HepG2 (cell line): Measurements from ENCODE around the gene ARHGAP26. TPM values are rescaled to one million over a fixed set of nuclear protein-coding genes. Genes with fewer than 3 reads are reported as not detected.
A peak's percentile ranks its signal among the peaks of the same experiment; 100 is the strongest.

ENCODE experiments used
- KAT8 ChIP-seq: IDR thresholded peaks from 2 replicates; pipeline ENCODE4 v1.6.1; 2016; ENCODE audit warnings: missing genetic modification reagents, missing compliant biosample characterization
- MIXL1 ChIP-seq: IDR thresholded peaks from 2 replicates; pipeline ENCODE4 v1.6.1; 2016
- MZF1 ChIP-seq: sonication (generic); formaldehyde crosslinking; IDR thresholded peaks from 2 replicates; pipeline ENCODE4 v1.8.1; 2023; ENCODE audit warnings: mild to moderate bottlenecking, missing genetic modification reagents, borderline replicate concordance
- RXRB ChIP-seq: IDR thresholded peaks from 2 replicates; pipeline ENCODE4 v1.6.1; 2016; ENCODE audit warnings: borderline replicate concordance, missing genetic modification reagents, missing compliant biosample characterization
- SOX5 ChIP-seq: IDR thresholded peaks from 2 replicates; pipeline ENCODE4 v1.6.1; 2016; ENCODE audit warnings: borderline replicate concordance
- ZBTB4 ChIP-seq: sonication (generic); formaldehyde crosslinking; IDR thresholded peaks from 2 replicates; pipeline ENCODE4 v1.4.0; 2020; ENCODE audit warnings: missing genetic modification reagents, mild to moderate bottlenecking, borderline replicate concordance
- ZBTB7A ChIP-seq: sonication (generic); formaldehyde crosslinking; IDR thresholded peaks from 2 replicates; pipeline ENCODE4 v1.8.0; 2022; ENCODE audit warnings: mild to moderate bottlenecking, missing genetic modification reagents
- ZFY ChIP-seq: sonication (generic); formaldehyde crosslinking; IDR thresholded peaks from 2 replicates; pipeline ENCODE4 v1.4.0; 2020; ENCODE audit warnings: missing genetic modification reagents
- ZNF644 ChIP-seq: IDR thresholded peaks from 2 replicates; pipeline ENCODE4 v1.6.1; 2016; ENCODE audit warnings: low read depth
- polyA plus RNA-seq, 8 experiments: library from polyadenylated mRNA; depleted of rRNA in 3 of 8; stranded (reverse) in 7 of 8; unstranded in 1 of 8; fragments of >200 nt; fragmentation: Illumina TruSeq in 4 of 8; extraction: Trizol in 4 of 8; gene quantifications; 2 replicates each; pipeline versions ENCODE4 v1.2.1 to v1.2.3, GENCODE V29; 2011 to 2016; ENCODE audit warnings: low read depth in 4 of 8, missing spikeins in 1 of 8, mixed read lengths in 1 of 8; ENCODE audit not compliant: insufficient read depth in 1 of 8
- total RNA-seq, 5 experiments: library from RNA; depleted of rRNA; stranded (reverse); fragments of >200 nt; fragmentation: Illumina TruSeq; extraction: Trizol; gene quantifications; 2 replicates each; pipeline ENCODE4 v1.2.3, GENCODE V29; 2016; ENCODE audit warnings: low read depth in 1 of 5

The ARHGAP26 gene
- total and polyA plus RNA-seq, 2 of the 13 experiments (the other 11 are each of a cell fraction or from before 2014, with no cell fraction given): 9.6 to 18.2 TPM

GRCh38 chr5:142740474-142741242, 29.5 kb upstream of the ARHGAP26 start (continued):
- TF ChIP-seq ZBTB4 (CRISPR knock-in tag): no peak
- TF ChIP-seq SOX5 (CRISPR knock-in tag): peak; percentile 91; the same call in 1 of the 2 replicates
- no peak for TF ChIP-seq ZBTB7A (CRISPR knock-in tag)
- TF ChIP-seq KAT8 (CRISPR knock-in tag): peak; percentile 64
- TF ChIP-seq ZNF644 (CRISPR knock-in tag): peak; percentile 84; the same call in 1 of the 2 replicates
- TF ChIP-seq MZF1 (CRISPR knock-in tag): no peak
- TF ChIP-seq RXRB (CRISPR knock-in tag): peak; percentile 87
- peak; percentile 72; the same call in 1 of the 2 replicates for TF ChIP-seq MIXL1 (CRISPR knock-in tag)
- TF ChIP-seq ZFY: 0 out of 2 replicates have a peak, but pooled peaks have one; percentile 28
